ENCODE data around the gene GLI3.

Gene GLI3

DNA sequence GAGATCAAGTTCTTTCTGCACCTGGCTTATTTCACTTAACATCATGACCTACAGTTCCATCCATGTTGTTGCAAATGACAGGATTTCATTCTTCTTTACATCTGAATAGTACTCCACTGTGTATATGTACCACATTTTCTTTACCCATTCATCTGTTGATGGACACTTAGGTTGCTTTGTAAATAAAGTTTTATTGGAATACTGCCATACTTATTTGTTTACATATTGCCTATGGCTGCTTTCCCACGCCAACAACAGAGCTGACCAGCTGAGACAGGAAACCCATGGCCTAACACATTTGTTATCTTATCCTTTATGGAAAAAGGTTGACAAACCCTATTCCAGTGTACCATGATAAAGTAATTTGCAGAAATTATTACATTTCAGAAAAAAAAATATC, 153.7 kb downstream of the GLI3 start:
- TF ChIP-seq, protein P1, sequence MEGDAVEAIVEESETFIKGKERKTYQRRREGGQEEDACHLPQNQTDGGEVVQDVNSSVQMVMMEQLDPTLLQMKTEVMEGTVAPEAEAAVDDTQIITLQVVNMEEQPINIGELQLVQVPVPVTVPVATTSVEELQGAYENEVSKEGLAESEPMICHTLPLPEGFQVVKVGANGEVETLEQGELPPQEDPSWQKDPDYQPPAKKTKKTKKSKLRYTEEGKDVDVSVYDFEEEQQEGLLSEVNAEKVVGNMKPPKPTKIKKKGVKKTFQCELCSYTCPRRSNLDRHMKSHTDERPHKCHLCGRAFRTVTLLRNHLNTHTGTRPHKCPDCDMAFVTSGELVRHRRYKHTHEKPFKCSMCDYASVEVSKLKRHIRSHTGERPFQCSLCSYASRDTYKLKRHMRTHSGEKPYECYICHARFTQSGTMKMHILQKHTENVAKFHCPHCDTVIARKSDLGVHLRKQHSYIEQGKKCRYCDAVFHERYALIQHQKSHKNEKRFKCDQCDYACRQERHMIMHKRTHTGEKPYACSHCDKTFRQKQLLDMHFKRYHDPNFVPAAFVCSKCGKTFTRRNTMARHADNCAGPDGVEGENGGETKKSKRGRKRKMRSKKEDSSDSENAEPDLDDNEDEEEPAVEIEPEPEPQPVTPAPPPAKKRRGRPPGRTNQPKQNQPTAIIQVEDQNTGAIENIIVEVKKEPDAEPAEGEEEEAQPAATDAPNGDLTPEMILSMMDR (conservative IDR thresholded peaks at IDR 0.05; ENCODE audit: low read depth, low read length) = no peak
- H3K4me3 ChIP-seq (ENCODE audit: low read length) = no peak overlapping the region
- no peak for DNase-seq (ENCODE audit: low read depth)

DNA sequence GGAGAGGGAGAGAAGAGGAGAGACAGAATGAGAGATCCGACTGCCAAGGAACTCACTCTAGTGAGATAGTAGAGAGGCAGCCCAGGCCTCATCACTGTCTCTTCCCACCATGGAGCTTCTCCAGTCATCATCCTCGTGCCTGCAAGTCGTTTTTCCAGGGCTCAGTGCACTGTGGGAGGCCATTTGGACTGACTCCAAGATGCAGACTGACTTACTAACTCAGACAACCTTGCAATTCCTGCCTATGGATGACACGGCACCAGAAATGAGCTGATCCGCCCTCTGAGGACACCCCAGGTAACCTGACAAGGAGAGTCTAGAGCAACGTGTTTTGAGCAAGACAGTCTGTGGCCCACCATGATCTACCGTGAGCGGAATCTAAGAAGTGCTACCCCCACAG, 154.9 kb downstream of the GLI3 start:
- no peak for DNase-seq (ENCODE audit: low read depth)
- TF ChIP-seq, protein P1 (conservative IDR thresholded peaks at IDR 0.05; ENCODE audit: low read depth, low read length) = no peak
- H3K4me3 ChIP-seq (ENCODE audit: low read length) = no peak overlapping the region

DNA sequence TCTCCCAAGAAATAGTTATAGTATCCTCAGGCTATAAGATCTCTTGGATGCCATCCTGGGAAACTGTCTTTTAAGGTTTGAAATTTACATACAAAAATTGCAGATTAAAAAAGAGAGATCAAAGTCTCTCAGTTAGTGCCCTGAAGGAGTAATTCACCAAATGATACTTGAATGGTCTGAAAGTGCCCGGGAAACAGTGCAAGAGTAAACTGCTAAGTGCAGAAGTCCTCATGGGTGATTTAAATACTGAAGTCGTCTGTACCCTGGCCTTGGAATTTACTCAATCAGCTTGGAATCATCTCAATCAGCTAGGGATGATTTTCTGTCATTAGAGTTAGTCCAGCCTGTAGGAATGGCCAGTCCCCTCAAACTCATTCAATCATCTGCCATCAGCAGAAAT, 155.3 kb downstream of the GLI3 start:
- no peak for DNase-seq (ENCODE audit: low read depth)
- TF ChIP-seq, protein P1 (conservative IDR thresholded peaks at IDR 0.05; ENCODE audit: low read depth, low read length) = no peak

DNA sequence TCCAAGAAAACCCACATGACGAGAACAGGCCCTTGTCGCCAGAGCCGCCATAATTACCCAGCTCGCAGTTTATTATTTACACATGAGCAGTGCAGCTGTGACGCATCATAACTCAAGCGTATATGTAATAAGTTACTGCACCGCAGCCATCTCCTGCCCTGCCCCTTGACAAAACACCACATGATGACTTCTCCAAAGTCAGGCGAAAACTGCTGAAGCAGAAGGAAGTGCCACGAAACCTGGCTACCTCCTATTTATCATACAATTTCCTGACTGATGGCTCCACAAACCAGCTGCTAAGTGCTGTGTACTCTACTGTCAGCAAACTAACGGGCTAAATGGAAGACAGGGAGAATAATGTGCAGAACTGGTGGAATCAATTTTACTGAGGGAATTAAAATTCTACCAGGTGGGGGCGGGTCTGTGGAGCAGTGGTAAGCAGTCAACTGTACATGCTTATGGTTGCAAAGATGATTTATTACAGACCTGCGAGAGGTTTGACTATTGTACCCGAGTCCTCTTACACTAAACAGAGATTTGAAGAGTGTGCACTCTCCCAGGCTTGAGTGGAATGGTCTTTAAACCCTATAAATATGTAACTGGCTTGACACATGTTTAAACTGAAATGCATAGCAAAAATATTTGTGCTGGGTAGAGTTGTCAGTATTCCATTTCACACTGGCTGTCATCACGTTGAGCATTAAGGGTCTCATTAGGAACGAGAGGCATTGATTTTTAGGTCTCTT, 156.0 kb downstream of the GLI3 start:
- H3K4me3 ChIP-seq (ENCODE audit: low read length) = no peak overlapping the region
- DNase-seq (ENCODE audit: low read depth) = no peak
- TF ChIP-seq, protein P1 (conservative IDR thresholded peaks at IDR 0.05; ENCODE audit: low read depth, low read length) = no peak

More for the DNA sequence above, 155.3 kb downstream of the GLI3 start:
- no peak overlapping the region for H3K4me3 ChIP-seq (ENCODE audit: low read length)

DNA sequence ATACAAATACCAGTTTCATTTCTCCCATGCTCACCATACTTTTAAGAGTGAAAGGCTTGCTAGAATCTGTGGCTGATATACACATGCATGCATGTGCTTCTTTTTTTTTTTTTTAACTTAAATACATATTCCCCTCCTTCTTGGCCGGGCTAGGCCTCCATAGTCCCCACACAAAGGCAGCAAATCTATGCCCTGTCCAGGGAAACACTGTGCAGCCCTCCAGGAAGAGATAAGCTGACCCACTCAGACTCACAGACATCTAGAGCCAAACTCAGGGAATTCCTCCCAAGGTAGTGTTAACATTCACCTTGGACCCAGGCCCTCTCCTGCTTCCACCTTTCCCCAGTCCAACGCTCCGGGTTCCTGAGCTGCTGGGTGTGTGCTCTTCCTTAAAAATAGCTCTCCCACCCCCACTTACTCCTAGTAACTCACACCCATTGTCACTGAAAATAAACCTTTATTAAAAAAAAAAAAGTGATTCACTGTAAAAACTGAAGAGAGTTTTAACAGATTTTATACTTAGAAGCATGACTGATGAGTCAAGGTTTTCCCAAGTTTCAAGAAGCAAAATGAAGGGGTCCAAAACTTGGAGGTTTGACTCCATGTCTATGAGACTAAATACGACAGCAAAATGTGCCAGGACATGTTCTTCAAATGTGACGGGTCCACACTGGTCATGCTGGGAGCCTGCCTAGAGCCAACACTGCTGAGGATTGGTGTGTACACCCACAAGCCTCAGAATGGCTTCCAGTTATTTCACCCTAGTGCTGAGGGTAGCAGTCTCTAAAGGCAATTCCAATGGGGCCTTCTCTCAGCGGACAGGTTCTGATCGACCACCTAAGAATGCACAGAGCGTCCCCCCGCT, 159.5 kb downstream of the GLI3 start:
- TF ChIP-seq, protein P1 (conservative IDR thresholded peaks at IDR 0.05; ENCODE audit: low read depth, low read length) = no peak
- no peak overlapping the region for H3K4me3 ChIP-seq (ENCODE audit: low read length)
- DNase-seq (ENCODE audit: low read depth) = no peak

DNA sequence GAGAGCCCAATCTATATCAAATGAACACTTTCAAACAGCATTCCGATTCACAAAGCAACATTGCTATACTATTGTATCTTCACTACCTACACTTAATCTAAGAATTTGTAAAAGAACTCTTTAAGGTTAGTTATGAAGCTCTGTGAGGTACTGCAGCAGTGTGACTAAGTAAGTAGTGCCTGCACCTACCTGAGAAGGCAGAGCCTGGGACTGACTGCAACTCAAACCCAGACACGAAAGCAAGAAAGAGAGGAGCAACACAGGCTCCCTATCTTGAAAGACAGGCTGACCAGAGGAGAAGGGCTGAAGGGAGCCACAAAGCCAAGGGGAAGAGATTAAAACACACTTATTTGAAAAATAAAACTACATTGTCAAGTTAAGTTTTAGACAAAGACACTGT, 160.1 kb downstream of the GLI3 start:
- TF ChIP-seq, protein P1 (conservative IDR thresholded peaks at IDR 0.05; ENCODE audit: low read depth, low read length) = no peak
- DNase-seq (ENCODE audit: low read depth) = no peak
- no peak overlapping the region for H3K4me3 ChIP-seq (ENCODE audit: low read length)
